ENCODE measurements around the gene RTN4IP1.
"Not testable (repeated sequence)": the region's sequence is repeated elsewhere in the genome, so short reads cannot be mapped to it uniquely, and the experiment has no call there.

The RTN4IP1 gene

GRCh38 chr6:106581468-106581867, 47.8 kb downstream of the RTN4IP1 start:
- no peak for DNase-seq (ENCODE audit: low read depth in 2 of 2)

DNA sequence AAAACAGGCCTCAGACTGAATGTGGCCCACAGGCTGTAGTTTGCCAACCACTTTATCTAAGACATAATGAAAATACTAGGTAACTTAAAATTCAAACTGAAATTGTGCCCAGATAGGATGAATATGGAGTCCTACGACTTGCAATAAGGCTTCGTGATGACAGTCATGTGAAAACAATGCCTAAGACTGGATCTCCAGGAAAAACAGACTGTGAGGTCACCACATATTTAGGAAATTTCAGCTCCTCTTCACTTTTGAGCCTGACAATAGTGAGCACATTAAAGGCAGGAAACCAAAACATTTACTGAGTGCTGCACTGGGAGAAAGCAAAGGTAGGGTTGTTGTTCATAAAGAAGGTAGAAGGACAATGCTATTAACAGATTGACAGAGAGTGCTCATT, 50.0 kb downstream of the RTN4IP1 start:
- no peak for DNase-seq (ENCODE audit: low read depth in 2 of 2)

DNA sequence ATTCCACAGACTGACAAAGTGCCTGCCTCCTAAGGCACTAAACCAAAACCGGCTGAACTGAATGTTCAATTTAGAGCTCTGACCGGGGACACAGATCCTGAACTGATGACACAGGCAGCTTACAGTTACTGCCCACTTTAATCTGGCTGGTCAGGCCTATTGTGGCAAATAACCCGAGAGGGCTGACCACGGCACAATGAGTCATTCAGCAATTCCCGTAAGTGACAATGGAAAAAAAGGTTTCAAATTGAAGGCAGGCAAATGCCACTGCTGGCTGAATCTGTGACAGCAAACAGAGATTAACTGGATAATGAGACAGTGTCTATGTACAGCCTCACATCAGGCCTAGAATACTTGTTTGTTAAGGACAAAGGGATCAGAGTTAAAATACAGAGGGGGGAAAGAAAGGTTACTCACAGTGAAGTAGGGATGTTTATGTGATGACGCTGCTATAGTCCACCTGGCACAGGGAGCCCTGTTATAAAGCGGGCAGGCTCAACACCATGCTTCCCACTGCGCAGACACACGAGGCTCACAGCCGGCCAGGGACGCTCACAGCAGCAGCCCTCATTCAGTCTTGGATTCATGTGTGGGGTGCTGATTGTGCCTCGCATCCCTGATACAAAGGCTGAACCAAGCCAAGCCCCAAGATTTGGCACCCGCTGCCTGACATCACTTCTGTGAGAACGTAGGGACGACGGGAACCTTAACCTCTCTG, 54.4 kb downstream of the RTN4IP1 start:
- DNase-seq (ENCODE audit: low read depth in 2 of 2), result no peak

DNA sequence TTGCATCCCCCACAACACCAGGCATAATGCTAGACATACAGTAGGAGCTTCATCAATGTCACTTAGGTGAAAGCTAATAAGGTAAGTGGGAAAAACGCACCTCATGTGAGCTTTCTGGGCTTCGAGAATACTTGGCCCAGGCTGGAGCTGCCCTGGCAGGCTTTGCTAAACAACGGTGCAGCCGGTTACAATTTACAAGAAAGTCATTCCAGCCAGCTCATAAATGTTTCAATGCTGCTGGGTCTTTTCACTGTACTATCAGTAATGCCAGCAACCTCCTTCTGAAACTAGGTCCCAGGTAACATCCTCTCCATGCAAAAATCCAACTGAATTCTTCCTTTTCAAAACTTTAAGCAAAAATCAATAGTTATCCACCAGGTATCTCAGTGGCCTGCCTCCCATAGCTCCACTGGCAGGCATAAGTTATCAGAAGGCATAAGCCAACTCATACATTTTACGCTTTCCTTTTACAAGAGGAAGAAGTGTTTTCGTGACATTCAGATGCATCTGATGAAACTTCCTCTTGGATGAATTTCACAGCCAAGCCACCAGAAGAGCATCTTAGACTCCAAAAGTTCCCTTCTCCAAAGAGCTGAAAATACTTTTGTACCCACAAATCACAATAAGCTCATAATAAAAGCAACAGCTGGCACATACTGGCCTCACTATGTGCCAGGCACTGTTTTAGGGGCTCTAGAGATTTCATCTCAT, 56.3 kb downstream of the RTN4IP1 start:
- DNase-seq (ENCODE audit: low read depth in 2 of 2), result no peak

DNA sequence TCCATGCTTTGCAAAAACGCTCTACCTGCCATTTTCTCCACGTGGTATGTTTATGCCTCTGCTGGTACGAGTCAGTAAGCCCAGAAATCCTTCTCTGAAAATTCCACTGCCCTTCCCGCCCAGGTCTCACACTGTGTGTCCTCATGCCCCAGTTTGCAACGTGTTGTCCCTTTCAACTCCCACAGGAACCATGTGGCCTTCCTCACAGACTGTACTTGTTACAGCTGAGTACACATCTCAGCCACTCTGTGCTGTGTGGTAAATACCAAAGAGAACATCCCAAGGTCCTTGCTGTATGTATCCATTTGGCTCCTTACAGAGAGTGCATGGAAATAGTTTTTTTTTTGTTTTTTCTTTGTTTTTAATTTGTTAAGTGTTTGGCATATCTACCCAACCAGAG, 56.9 kb downstream of the RTN4IP1 start:
- no peak for DNase-seq (ENCODE audit: low read depth in 2 of 2)

DNA sequence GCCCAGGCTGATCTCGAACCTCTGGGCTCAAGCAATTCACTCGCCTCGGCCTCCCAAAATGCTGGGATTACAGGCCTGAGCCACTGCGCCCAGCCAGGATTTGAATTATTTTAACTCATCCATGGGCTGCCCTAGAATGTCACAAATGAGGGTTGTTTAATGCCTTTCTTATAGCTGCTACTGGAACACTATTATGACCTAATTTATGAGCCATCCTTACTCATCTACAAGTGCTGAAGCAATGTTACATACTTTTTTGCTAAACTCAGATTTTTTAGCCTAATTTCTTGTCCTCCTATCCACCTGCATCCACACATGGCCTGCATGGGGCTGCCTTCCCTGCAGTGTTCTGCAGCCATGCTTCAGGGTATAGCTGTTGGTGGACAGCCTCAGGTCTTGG, 59.9 kb downstream of the RTN4IP1 start:
- no peak for DNase-seq (ENCODE audit: low read depth in 2 of 2)

DNA sequence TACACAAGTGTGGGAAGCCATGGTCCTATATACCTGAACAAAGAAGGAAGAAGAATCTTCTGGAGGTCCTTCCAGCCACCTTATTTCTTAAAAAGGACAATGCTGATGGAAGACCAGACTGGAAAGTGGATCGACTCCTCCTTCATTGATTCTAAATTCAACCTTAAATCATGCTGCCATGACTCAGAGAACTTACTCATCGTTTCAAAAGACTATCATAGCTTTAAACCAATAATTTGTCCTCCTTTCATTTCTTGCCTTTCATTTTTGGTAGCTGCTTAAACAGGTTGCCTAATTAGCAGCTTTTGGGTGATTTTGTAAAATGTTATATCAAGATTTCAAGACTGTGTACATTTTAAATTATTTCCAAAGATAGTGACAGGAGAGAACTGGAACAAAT, 60.8 kb downstream of the RTN4IP1 start:
- DNase-seq (ENCODE audit: low read depth in 2 of 2), result no peak

DNA sequence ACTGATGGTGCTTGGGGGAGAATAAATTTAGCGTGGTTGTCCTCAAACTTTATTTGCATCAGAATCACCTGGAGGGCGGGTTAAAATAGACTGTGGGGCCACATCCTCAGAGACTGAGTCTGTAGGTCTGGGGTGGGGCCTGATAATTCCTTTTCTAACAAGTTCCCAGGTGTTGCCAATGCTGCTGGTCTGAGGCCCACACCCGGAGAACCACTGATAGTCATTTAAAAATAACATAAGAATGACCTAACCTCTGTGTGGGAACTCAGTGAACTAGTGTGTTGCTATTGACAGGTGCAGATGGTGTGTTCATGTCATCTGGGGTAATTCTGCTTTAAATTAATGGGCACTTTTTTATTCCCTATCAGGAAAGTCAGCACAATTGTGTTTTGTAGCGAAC, 64.8 kb downstream of the RTN4IP1 start:
- no peak for DNase-seq (ENCODE audit: low read depth in 2 of 2)

DNA sequence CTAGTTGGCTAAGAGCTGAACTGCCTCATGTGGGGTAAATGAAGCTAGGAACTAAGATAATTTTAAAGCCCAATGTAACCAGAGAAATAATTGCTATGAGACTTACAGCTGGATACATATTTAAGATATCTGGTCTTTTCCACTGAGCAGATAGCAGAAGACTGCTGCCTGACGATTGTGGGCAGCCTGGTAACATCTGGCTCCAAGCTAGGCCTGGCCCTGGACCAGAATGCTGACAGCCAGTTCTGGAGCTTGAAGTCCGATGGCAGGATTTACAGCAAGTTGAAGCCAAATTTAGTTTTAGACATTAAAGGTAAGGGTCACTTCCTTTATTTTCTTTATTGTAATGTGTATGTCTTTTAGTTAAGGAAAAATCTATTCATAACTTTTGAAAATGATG, 65.7 kb downstream of the RTN4IP1 start:
- DNase-seq (ENCODE audit: low read depth in 2 of 2), result no peak

GRCh38 chr6:106561686-106562405, 67.5 kb downstream of the RTN4IP1 start:
- DNase-seq (ENCODE audit: low read depth in 2 of 2), result no peak

DNA sequence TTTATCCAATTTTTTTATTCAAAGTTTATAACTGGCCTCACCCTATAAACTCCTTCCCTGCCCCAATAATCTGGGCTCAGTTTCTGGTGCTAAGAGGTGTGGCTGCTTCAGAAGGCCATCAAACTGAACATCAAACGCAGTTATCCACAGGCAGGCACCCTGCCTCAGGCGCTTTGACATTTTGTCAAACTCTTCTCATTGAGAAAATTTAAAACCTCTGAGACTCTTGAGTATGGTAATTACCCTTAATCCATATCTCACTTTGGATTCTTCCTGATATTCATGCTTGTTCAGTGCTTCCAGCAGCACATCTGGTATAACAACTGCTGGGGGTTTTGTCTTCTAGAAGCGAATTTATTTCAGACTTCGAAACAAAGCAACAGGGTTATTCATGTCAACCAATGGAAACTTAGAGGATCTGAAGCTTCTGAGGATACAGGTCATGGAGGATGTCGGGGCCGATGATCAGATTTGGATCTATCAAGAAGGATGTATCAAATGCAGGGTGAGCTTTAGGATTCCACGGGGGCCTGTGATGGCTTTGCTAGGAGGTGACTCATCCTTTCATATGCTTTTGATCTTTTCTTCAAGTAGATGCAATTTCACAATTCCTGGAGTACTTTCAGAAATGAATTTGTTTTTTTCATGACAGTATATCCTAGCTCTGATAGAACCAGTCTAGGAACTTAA, 68.2 kb downstream of the RTN4IP1 start:
- DNase-seq (ENCODE audit: low read depth in 2 of 2), result no peak

DNA sequence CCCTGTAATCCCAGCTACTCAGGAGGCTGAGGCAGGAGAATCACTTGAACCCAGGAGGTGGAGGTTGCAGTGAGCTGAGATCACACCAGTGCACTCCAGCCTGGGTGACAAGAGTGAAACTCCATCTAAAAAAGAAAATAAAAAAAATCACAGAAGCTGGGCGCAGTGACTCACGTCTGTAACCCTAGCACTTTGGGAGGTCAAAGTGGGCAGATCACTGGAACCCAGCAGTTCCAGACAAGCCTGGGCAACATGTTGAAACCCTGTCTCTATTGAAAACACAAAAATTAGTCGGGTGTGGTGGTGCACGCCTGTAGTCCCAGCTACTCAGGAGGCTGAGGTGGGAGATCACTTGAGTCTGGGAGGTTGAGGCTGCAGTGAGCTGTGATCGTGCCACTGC, 69.6 kb downstream of the RTN4IP1 start:
- not testable (repeated sequence) for DNase-seq (ENCODE audit: low read depth in 2 of 2)

DNA sequence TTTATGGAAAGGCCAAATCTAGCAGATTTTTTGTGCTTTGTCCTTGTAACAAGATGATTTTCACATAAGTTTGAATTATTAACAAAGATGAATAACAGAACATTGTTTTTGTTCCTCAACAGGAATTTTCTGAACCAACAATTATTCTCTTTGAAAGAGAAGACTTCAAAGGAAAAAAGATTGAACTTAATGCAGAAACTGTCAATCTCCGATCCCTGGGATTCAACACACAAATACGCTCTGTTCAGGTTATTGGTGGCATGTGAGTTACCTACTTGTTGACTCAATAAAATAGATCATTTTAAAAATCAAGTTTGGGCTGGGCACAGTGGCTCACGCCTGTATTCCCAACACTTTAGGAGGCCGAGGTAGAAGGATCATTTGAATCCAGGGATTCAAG, 70.9 kb downstream of the RTN4IP1 start:
- DNase-seq (ENCODE audit: low read depth in 2 of 2), result no peak

DNA sequence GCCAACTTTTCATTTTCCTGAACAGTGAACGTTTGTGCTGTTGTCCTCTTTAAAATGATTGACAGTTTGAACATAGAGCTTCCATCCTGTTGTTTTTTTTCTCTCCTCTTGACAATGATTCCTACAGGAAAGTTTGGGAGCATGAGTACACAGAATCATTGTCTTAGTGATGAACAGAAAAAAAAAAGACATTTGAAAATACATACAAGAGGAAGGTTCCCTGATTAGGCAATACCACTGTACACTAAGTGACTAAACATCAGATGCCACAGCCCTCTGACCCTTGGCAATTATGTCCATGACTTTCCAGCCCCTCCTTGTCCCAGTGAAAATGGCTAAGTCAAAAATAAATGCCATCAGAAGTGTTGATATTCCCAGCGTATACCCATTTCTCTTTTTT, 71.5 kb downstream of the RTN4IP1 start:
- DNase-seq (ENCODE audit: low read depth in 2 of 2), result no peak

- no peak for DNase-seq (ENCODE audit: low read depth in 2 of 2)
These were observed 72.8 kb downstream of the RTN4IP1 start for GRCh38 chr6:106556368-106556960.

- DNase-seq (ENCODE audit: low read depth in 2 of 2), result no peak
These were observed 73.5 kb downstream of the RTN4IP1 start for GRCh38 chr6:106555767-106556166.

DNA sequence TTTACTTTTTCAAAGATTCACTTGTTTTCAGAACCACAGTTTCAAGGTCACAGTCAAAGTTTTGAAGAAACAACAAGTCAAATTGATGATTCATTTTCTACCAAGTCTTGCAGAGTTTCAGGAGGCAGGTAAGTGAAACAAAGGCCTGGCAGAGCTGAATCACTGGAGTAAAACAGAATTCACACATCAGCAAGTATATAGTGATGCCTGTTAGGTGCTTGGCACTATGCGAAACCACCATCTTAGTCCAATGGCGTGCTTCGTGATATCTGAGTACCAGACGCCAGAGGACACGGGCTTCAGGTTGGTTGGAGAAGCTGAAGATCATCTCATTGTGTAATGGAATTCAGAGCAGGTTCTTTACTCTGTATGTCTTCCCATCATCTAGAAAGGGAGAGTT, 75.9 kb downstream of the RTN4IP1 start:
- no peak for DNase-seq (ENCODE audit: low read depth in 2 of 2)

- DNase-seq (ENCODE audit: low read depth in 2 of 2), result no peak
These were observed 78.1 kb downstream of the RTN4IP1 start for GRCh38 chr6:106551155-106551554.

DNA sequence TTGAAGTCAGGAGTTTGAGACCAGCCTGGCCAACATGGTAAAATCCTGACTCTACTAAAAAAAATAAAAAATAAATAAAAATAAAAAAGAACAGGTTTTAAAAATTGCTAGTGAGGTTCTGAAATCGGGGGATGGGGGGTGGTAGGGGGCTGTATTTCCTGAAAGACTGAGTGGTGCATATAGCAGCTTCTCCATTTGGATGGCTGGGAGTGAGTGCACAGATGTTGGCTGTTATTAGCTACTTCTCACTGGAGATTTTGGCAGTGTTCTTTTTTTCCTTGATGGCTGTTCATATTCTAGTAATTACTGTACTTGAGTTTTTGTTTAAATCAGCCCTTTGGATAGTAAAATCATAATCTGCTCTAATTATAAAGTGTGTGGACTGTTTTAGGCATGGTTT, 79.8 kb downstream of the RTN4IP1 start:
- DNase-seq (ENCODE audit: low read depth in 2 of 2), result no peak

GRCh38 chr6:106548926-106549455, 80.3 kb downstream of the RTN4IP1 start:
- not testable (repeated sequence) for DNase-seq (ENCODE audit: low read depth in 2 of 2)

DNA sequence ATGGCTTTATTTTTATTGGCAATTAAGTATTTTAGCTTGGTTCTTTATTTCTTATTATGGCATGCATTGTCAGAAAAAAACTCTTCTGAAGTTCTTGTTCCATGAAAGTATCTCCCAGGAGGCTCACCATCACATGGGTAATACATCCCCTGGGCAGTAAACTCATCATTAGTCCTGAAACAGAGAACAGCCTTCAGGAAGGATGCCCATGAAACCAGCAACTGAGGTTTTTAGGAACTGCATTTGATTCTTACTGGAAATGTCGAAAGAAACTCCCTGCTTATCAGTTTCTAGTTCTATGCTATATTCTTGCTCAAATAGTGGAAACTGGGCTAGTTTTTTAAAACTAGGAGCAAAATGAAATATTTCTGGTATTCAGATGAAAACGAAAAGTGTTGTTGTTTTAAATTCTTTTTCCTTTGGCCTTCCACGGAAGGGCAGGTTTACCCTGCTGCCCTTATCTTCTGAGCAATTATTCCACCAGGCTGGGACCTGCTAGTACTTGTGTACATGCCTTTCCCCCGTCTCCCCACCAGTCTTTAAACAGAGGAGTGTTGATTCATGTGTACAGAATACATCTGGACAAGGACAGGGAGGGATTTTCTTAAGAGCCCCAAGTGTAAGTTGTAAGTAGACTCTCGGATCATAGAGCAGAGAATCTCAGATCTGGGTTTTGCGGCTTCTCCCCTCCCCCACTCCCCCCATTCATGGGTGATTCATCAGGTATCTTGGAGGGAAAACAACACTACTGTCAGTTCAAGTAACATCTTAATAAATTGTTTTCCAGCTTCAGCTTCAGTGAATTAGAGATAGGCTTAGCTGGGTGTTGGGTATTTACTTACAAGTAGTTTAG, 81.5 kb downstream of the RTN4IP1 start:
- no peak for DNase-seq (ENCODE audit: low read depth in 2 of 2)

Measured in stimulated activated CD8-positive, alpha-beta memory T cell treated with anti-CD3 and anti-CD28 coated beads, Interleukin-15, amount 100 ng/mL, for 4 hours (primary cell).